ENCODE data around the gene AXL.
A peak's percentile ranks its signal among the peaks of the same experiment; 100 is the strongest.
"Not testable (repeated sequence)": the region's sequence is repeated elsewhere in the genome, so short reads cannot be mapped to it uniquely, and the experiment has no call there.

The AXL gene

DNA sequence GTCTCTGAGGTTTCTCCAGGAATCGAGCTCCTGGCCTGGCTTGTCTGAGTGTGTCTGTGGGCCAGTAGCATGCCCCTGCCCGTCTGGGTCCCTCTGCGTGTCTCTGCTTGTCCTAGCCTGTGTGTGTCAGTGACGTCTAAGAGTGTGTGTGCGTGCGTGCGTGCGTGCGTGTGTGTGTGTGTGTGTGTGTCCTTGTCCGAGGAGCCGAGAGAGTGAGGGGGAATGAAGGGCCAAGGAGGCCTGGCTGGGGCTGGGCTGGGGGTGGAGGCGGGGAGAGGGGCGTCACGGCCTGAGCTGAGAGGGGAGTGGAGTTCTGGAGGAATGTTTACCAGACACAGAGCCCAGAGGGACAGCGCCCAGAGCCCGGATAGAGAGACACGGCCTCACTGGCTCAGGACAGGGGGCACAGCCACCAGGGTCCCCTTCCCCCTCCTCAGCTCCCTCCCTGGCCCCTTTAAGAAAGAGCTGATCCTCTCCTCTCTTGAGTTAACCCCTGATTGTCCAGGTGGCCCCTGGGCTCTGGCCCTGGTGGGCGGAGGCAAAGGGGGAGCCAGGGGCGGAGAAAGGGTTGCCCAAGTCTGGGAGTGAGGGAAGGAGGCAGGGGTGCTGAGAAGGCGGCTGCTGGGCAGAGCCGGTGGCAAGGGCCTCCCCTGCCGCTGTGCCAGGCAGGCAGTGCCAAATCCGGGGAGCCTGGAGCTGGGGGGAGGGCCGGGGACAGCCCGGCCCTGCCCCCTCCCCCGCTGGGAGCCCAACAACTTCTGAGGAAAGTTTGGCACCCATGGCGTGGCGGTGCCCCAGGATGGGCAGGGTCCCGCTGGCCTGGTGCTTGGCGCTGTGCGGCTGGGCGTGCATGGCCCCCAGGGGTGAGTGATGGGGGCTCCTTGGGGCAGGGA lies at the start of gene AXL:
Gene AXL (plus strand): TSS at position 609 of the 893 bp plus-strand sequence. CDS start 170 bp downstream, at position 779.
- no peak for DNase-seq

DNA sequence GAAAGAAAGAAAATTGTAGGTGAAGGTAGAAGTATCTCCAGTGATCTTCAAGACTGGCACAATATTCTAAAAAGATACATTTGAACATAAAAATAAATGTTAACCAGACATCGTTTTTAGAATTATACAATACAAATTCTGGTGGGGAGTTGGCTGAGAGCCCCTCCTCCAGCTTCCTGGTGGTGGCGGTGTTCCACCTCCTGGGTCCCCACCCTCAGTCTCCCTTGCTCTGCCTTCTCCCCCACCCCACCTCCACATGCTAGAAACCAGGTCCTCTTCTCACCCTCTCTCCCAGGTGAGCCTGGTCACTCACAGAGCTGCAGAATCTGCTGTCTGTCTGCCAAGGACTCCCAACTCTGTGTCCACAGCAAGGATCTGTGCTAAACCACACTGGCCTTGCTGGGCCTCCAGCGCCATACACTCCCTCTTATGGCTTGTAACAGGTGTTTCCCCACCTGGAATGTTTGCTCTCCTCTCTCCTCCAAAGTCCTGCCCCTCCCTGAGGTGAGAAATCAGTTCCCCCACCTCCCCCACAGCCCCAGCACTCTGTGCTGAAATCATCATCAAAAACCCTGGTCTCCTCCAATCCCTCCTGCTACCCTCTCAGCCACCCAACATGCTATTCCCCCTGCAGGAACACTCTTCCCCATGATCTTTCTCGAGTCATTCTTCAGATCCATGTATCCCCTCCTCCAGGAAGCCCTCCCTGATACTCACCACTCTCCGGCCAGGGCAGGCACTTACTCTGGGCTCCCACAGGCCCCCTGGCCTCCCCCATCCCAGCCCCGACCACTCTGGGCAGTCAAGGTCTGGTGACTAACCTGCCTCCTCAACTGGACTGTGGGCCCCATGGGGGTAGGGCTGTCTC lies 46.5 kb upstream of the AXL start:
- no peak for DNase-seq

DNA sequence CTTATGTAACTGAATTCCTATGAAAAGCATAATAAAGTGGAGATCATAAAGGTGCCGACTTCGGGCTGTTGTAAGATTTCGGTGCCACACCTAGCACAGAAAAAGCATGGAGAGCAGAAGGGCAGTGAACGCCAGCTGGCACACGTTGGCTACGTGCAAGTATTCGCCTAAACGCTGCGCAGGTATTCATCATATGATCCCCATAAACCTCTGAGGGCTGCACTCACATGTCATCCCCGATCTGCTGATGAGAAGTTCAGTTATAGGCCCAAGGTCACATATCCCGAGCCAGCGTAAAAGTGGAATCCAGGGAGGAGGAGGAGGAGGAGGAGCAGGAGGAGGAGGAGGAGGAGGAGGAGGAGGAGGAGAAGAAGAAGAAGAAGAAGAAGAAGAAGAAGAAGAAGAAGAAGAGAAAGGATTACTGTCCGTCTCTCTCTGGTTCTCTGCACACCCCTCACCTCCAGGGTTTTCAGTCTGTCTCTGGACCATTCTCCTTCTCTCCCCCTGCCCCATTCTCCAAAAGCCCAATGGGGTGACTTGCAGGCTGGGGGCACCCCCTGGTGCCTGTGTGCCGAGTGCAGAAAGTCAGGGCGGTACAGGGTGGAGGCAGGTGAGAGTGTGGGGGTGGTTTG lies 44.6 kb upstream of the AXL start:
- DNase-seq = no peak

DNA sequence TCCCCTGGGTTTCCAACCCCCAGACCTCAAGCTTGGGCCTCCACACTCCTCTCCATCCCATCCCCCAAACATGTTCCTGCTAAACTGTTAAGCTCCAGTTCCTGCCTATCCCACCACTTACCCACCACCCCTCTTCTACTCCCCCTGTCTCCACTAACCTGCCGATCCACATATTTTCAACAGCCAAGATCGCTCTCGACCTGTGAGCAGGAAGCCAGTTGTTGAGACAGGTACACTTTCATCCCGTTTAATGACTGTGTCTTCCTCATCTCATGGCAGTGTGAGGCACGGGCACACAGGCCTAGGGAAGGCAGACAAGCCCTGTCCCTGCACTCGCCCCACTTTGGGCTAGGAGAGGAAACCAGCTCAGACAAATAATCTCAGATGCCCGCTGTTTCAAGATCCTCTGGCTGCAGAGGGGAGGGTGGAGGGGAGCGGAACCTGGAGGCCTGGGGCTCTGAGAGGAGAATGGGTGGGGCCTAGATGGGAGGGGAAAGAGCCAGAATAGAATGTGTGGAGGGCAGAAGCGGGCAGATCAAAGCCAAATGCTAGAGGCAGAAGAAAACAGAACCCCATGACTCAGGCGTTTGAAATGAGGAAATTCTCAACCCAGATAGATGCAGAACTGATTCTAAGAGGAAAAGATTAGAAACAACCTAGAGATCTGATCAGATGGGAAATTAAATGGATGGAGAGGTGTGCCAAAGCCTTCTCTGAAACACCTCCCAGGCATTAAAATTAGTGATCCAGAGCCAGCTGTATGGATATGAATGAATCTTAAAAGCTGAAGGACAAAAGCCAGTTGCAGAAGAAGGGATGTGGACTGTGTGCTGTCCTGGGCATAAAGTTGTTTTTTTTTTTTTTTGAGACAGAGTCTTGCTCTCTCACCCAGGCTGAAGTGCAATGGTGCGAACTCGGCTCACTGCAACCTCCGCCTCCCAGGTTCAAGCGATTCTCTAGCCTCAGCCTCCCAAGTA lies 42.9 kb upstream of the AXL start:
- no peak for DNase-seq

DNA sequence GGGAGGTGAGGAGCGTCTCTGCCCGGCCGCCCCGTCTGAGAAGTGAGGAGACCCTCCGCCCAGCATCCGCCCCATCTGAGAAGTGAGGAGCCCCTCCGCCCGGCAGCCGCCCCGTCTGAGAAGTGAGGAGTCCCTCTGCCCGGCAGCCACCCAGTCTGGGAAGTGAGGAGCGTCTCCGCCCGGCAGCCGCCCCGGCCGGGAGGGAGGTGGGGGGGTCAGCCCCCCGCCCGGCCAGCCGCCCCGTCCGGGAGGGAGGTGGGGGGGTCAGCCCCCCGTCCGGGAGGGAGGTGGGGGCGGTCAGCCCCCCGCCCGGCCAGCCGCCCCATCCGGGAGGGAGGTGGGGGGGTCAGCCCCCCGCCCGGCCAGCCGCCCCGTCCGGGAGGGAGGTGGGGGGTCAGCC lies 38.9 kb upstream of the AXL start:
- DNase-seq = not testable (repeated sequence)

DNA sequence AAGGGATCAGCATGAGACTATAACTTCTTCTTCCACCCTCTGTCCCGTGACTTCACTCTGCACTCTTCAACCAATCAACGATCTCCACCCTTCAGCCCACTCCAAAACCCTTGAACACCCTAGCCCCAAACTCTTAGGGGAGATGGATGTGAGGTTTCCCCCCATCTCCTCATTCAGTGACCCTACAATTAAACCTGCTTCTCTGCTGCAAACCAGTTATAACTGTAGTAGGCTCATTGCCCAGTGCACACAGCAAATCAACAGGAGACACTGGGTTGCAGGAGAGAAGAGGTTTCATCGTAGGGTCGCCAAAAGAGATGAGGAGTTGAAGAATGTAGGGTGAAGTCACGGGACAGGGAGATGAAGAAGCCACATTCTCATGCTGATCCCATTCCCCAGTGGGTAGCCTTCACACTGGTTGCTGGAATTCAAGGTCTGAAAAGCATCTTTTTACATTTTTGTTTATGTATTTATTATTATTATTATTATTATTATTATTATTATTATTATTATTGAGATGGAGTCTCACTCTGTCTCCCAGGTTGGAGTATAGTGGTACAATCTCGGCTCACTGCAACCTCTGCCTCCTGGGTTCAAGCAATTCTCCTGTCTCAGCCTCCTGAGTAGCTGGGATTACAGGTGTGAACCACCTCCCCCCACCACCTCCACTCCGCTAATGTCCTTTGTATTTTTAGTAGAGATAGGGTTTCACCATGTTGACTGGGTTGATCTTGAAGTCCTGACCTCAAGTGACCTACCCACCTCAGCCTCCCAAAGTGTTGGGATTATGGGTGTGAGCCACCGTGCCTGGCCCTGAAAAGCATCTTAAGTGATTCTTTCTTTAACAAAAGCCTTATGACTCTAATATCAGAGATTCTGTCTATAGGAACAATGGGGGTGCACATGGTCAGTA lies 31.8 kb upstream of the AXL start:
- no peak for DNase-seq

DNA sequence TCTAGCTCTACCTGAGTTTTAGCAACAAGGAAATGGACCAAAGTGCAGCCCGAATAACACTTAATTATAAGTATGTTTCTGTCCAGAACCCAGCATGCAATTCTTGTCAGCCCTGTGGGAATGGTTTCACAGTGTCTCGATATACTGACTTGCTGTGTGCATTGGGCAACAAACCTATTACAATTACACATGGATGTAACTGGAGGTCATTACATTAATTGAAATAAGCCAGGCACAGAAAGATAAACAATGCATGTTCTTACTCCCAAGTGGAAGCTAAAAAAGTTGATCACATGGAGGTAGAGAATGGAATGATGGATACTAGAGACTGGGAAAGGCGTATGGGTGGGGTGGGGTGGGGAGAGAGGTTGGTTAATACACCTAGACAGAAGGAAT lies 31.1 kb upstream of the AXL start:
- DNase-seq = no peak

DNA sequence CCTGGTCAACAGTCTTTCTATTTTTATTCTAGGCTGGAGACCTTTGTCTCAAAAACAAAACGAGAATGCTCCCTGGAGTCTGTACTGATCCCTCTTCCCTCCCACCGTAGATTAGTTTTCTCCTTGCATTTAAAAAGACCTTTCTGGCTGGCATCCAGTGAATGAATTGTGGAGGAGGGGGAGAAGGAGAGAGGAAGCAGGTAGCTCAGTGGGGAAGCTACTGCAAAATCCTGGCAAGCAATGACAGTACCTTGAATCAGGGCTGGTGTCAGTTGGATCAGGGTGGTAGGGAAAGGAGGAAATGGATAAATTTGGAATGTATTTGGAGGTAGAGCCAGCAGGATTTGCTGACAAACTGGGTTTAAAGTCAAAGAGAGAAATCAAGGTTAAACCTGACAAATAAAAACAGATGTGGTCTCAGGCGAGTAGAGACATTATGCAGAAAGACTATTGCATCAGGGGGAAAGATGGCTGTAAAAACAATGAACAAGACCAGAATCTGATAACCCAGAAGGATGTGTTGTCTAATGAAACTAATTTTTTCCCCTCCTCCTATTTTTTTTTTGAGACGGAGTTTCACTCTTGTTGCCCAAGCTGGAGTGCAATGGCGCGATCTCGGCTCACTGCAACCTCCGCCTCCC lies 29.5 kb upstream of the AXL start:
- DNase-seq = no peak

DNA sequence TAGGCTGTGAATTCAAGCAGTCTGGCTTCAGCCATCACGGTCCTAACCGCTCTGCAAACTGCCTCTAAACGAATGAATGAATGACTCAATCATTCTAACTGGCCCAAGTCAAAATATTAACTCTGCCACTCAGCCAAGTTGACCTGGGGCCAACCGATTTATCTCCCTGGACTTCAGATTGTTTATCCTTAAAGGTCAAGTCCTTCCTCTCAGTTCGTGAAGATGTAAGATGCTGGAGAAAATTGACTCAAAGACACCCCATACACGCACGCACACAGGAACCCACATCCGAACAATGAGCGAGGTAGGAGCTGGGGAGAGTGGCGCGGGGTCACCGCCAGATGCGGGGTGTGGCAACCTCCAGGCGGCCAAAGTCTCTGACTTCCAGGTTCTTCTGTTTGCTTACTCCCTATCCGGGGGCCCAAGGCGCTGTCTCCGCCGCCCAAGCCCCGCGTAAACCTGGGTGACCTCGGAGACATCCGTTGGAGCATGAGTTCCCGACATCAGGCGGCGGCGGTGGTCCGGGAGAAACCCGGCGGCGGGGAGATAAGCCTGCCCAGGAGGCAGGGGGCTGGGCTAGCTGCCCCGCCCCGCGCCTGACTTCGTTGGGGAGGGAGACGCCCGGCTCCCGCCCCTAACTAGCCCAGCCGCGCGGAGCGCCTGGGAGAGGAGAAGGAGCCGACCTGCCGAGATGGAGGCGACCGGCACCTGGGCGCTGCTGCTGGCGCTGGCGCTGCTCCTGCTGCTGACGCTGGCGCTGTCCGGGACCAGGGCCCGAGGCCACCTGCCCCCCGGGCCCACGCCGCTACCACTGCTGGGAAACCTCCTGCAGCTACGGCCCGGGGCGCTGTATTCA lies 26.2 kb upstream of the AXL start, which contains the start of gene CYP2S1:
Gene CYP2S1 (plus strand): TSS at position 646 of the 856 bp plus-strand sequence. CDS start 46 bp downstream, at position 692.
- DNase-seq = no peak

DNA sequence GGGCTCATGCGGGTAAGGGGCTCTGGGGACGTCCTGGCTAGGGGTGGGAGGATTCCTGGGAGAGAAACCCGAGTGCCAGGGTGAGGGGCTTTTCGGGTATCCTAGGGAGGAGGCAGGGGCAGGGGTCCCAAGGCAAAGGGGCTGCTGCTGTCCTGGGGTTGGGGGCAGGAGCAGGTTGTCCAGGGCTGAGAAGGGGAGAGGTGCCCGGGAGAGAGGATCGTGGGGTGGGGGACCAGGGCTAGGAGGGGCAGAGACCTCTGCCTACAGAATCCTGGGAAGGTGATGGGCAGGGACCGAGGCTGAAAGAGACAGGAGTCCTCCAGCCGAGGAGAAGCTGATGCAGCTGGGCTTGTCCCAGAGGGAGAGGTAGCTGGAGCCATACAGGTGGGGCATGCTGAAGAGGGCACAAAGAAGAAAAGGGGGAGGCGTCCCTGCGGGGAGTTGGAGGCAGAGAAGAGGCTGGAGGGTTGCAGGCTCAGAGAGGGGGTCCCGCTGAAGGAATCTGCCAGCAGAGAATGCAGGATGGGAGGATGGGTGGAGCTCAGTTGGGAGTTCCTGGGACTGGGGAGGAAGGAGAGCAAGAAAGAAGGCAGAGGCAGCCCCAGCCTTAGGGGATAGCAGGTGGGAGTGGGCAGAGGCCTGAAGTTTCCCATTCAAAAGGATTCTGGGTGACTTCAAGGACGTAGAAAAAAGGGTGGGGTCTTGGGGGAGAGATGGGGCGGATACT lies 25.4 kb upstream of the AXL start:
- DNase-seq = no peak

DNA sequence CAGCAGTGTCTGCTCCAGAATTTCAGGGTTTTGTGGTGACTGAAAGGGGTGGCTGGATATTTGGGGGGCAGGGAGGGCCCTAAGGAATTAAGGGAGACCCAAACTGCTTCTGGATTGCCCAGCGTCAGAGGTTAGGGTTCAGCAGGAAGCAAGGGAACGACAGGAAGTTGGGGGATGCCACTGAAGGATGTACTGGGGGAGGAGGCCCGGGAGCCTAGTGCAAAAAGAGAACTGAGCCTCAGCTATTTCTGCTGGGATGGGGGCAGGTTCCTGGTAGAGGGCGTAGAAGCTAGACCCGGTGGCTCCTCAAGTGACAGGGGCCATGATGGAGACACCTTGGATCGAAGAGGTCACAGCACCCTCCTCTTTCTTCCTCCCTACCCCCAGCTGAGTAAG lies 24.9 kb upstream of the AXL start:
- no peak for DNase-seq

DNA sequence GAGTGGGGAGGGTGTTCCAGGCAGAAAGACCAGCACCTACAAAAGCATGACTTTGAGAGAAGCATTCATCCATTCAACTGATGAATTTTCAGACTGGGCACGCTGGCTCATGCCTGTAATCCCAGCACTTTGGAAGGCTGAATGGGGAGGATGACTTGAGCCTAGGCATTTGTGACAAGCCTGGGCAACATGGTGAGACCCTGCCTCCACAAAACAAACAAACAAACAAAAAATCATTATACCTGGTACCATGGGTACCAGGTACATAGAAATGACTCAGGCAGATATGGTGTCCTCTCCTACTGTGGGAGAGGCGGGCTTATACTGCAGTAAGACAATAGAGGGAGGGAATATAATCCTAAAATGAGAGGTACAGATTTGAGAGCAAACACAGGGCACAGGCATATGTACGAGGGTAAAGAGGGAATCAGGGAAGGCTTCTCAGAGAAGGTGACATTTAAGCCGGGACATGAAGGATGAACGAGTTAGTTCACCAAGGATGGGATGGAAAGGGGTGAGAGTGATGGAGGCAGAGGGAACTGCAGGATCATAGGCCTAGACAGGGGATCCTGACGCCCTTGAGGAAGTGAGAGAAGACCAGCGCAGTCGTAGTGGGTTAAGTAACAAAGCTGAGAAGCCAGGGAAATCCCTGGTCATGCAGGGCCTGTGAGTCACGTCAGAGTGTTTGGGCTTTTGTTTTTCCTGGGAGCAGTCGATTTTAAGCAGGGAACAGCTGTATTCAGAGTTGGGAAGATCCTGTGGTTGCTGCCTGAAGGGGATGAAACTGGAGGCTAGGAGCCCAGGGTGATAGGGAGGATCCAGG lies 23.1 kb upstream of the AXL start:
- no peak for DNase-seq

DNA sequence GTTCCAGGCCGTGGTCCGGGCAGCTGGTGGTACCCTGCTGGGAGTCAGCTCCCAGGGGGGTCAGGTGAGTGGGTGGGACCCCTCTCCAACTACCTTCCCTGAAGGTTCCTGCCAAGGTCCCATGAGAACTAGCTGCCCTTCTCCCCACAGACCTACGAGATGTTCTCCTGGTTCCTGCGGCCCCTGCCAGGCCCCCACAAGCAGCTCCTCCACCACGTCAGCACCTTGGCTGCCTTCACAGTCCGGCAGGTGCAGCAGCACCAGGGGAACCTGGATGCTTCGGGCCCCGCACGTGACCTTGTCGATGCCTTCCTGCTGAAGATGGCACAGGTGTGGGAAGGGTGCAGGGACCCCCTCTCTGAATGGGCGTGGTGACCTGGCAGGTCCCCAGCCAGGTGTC lies 20.5 kb upstream of the AXL start:
- DNase-seq = no peak

DNA sequence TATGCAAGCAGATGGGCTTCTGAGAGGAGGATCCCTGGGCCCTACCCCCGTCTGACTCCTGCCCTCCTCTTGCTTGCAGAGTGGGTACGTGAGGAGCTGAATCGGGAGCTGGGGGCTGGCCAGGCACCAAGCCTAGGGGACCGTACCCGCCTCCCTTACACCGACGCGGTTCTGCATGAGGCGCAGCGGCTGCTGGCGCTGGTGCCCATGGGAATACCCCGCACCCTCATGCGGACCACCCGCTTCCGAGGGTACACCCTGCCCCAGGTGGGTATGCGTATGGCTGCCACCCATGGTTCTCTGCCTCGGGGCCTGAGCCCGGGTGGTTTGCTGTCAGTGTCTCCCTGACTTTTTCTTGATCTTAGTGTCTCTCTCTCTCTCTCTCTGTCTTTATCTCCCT lies 15.7 kb upstream of the AXL start:
- no peak for DNase-seq

DNA sequence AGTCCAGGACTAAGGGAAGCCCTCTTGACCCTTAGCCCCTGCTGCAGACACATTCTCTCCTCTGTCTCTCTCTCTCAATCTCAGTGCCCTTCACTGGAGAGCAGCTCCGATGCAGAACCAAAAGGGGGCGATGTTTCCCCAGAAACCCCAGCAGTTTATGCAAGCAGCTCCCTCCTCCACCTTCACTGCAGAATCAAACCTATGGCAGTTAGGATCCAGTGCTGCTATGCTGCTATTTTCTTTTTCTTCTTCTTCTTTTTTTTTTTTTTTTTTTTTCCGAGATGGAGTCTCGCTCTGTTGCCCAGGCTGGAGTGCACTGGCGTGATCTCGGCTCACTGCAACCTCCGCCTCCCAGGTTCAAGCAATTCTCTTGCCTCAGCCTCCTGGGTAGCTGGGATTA lies 14.7 kb upstream of the AXL start:
- DNase-seq = peak; percentile 43

DNA sequence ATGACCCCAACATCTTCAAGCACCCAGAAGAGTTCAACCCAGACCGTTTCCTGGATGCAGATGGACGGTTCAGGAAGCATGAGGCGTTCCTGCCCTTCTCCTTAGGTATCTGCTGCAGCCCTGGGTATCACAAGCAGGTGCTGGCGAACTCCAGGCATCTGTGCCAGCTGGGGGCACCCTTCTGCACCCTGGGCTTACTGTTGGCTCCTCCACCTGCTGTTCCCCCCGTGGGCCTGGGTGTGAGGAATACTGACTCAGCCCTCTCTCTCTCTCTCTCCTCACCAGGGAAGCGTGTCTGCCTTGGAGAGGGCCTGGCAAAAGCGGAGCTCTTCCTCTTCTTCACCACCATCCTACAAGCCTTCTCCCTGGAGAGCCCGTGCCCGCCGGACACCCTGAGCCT lies 13.0 kb upstream of the AXL start:
- DNase-seq = no peak

DNA sequence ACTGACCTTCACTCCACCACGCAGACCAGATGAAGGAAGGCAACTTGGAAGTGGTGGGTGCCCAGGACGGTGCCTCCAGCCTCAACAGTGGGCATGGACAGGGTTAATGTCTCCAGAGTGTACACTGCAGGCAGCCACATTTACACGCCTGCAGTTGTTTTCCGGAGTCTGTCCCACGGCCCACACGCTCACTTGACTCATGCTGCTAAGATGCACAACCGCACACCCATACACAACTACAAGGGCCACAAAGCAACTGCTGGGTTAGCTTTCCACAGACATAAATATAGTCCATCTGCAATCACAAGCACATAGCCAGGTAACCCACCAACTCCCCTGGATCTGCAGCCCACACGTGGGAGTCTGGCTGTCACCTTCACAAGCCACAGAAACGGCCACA lies 12.6 kb upstream of the AXL start:
- DNase-seq = no peak

Measured in NCI-H1436 treated with DMSO at 0.1 percent for 48 hours (cell line).